A673 (cell line): Measurements from ENCODE around the gene TWF2. TPM values are rescaled to one million over a fixed set of nuclear protein-coding genes. Genes with fewer than 3 reads are reported as not detected.

Experiments
- BruUV-seq: library from RNA; stranded (reverse); fragments of 400-500 nt; replicated peaks from 2 replicates; lab custom pipeline; 2021; lab: Mats Ljungman, UMichigan
- CTCF ChIA-PET: fragments of 300-600 bp; sonication (Branson Sonifier 250); formaldehyde crosslinking; loops from one replicate; lab custom pipeline; 2022; ENCODE audit warnings: antibody characterized with exemption; lab: Charles Lee
- POLR2A ChIA-PET: fragments of 300-600 bp; sonication (Branson Sonifier 250); formaldehyde crosslinking; loops from one replicate; lab custom pipeline; 2022; ENCODE audit warnings: antibody characterized with exemption; ENCODE audit not compliant: low non-redundant PET; lab: Charles Lee
- DNase-seq: peaks from one replicate; pipeline ENCODE4 v3.0.0-alpha.2; 2015; ENCODE audit warnings: low spot score
- H3K27ac ChIP-seq: fragments of 200-600 bp; sonication (generic); 2 replicates; pipeline ENCODE4 v1.5.1; 2016; ENCODE audit warnings: mixed run types, low read depth, mild to moderate bottlenecking, mixed read lengths, antibody characterized with exemption, low read length; ENCODE audit not compliant: poor library complexity, severe bottlenecking
- H3K27me3 ChIP-seq: fragments of 200-600 bp; sonication (generic); replicated peaks from 2 replicates; pipeline ENCODE4 v1.6.1; 2017; ENCODE audit warnings: mixed run types, low read depth, mild to moderate bottlenecking, mixed read lengths, antibody characterized with exemption, low read length; ENCODE audit not compliant: insufficient read depth, poor library complexity
- H3K36me3 ChIP-seq: fragments of 200-600 bp; sonication (generic); 2 replicates; pipeline ENCODE4 v1.6.1; 2016; ENCODE audit warnings: mixed run types, mild to moderate bottlenecking, mixed read lengths, antibody characterized with exemption, low read length; ENCODE audit not compliant: insufficient read depth, poor library complexity, severe bottlenecking
- H3K4me1 ChIP-seq: fragments of 200-600 bp; sonication (generic); 2 replicates; pipeline ENCODE4 v1.6.1; 2017; ENCODE audit warnings: mixed run types, mild to moderate bottlenecking, mixed read lengths, antibody characterized with exemption, low read length; ENCODE audit not compliant: insufficient read depth, poor library complexity, severe bottlenecking
- H3K4me3 ChIP-seq: fragments of 200-600 bp; sonication (generic); 2 replicates; pipeline ENCODE4 v1.5.1; 2016; ENCODE audit warnings: low read depth, mixed run types, mild to moderate bottlenecking, mixed read lengths, low read length; ENCODE audit not compliant: poor library complexity, severe bottlenecking
- H3K9me3 ChIP-seq: fragments of 200-600 bp; sonication (generic); 2 replicates; pipeline ENCODE4 v1.6.1; 2016; ENCODE audit warnings: mixed run types, low read depth, mild to moderate bottlenecking, mixed read lengths, antibody characterized with exemption, low read length; ENCODE audit not compliant: poor library complexity, severe bottlenecking
- CTCF ChIP-seq: fragments of 300-800, 200-600 bp; sonication (generic); conservative IDR thresholded peaks from 2 replicates; pipeline ENCODE4 v1.5.1; 2017; ENCODE audit warnings: low read depth, mild to moderate bottlenecking, antibody characterized with exemption, low read length, moderate library complexity, mixed read lengths
- EZH2 ChIP-seq: fragments of 200-600 bp; sonication (generic); IDR thresholded peaks from 2 replicates; pipeline ENCODE4 v1.6.1; 2017; ENCODE audit warnings: borderline replicate concordance, low read depth, mild to moderate bottlenecking, mixed read lengths, antibody characterized with exemption, low read length; ENCODE audit not compliant: poor library complexity, severe bottlenecking
- intact Hi-C: fragments of 100-400 bp; cut with micrococcal nuclease; formaldehyde crosslinking; loops from one replicate; pipeline ENCODE4 v1.10.0; 2022; ENCODE audit not compliant: unreplicated experiment
- total RNA-seq: library from RNA; stranded (reverse); gene quantifications from 2 replicates; pipeline ENCODE4 v1.2.3, GENCODE V29; 2021

The TWF2 gene
- total RNA-seq, 1 experiment from 2014 or later, result 18.3 TPM

DNA sequence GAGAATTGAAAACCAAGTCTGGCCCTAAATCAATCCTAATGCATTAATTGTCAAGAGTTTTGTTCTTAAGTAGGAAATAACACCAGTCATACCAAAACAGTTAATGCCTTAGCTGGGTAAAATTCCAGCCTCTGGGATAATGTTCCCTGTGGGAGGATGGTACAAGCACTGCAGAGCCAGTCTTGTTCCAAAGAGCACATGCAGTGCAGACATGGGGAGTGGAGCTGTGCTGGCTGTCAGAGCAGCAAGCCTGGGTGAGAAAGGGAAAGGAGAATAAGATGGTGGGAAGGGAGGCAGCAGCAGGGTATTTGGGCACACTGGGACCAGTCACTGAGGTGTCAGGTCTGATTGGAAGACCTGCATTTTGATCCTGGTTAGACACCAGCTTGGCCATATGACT lies 28.9 kb downstream of the TWF2 start:
- H3K27me3 ChIP-seq, result no peaks in the 10 kb centered on the region
- no peaks in the 10 kb centered on the region for H3K4me1 ChIP-seq
- no peak for DNase-seq
- ChIA-PET POLR2A (interaction anchor here (0.6 kb wide), 1 partner anchor 8 kb away, joined by 3 read pairs; no protein-coding TSS in a partner anchor), CTCF (no interaction called here)
- TF ChIP-seq CTCF (no peak), EZH2 (no peak)
- no peak overlapping the region for H3K4me3 ChIP-seq
- no TSS peak for BruUV-seq
- no peaks in the 10 kb centered on the region for H3K9me3 ChIP-seq
- H3K27ac ChIP-seq, result no peak overlapping the region
- peaks cover 51% of the 10 kb centered on the region for H3K36me3 ChIP-seq
- intact Hi-C loops, result no loop called here

DNA sequence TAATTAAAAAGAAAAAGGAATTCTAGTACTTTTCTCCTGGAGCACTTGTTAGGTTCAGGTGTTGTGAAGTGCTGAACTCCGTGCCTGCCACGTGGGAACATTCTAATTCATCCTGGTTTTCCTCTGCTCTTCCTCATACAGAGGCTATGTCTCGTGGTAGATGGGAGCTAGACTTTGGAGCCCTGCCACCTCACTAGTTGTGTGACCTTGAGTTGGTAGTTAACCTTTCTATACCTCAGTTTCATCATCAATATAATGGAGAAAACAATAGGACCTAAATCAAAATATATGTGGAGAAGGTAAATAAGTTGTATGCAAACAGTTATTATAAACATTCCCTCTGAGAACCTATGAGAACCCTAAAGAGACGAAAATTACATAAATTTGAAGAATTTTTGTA lies 30.4 kb downstream of the TWF2 start:
- POLR2A ChIA-PET, result no interaction called here
- no peak for DNase-seq
- BruUV-seq, result no TSS peak
- Histone ChIP-seq H3K4me1 (no peaks in the 10 kb centered on the region), H3K9me3 (no peaks in the 10 kb centered on the region), H3K4me3 (no peak overlapping the region), H3K36me3 (peaks cover 57% of the 10 kb centered on the region), H3K27me3 (no peaks in the 10 kb centered on the region), H3K27ac (no peak overlapping the region)
- CTCF ChIA-PET, result no interaction called here
- no peak for TF ChIP-seq EZH2
- TF ChIP-seq CTCF, result no peak
- intact Hi-C loops, result no loop called here

DNA sequence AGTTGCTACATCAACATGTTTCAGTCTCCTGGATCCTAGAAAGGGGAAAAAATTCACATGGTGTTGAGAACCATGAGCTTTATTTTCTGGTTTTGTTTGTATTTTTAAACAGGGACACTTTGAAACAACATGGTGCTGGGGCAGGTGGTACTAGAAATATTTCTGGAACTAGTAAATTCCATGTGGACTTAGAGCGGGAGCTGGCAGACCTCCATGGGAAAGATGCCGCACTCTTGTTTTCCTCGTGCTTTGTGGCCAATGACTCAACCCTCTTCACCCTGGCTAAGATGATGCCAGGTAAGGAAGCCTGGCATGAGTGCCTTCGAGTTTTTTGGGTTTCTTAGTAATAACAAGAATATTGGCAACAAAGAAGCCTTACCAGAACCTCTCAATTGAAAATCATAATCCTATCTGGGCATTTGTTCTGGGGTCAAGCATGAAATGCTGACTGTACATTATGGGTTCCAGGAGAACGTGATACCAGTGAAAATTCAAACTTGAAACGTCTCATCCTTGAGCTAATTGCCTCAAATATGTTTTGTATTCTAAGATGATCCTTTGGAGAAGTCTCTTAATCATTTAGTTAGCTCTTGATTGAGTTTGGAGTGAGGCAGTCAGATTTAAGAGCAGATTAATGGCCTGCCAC lies 33.1 kb downstream of the TWF2 start:
- Histone ChIP-seq H3K9me3 (no peaks in the 10 kb centered on the region), H3K27ac (no peak overlapping the region), H3K36me3 (peaks cover 38% of the 10 kb centered on the region), H3K27me3 (no peaks in the 10 kb centered on the region), H3K4me1 (no peaks in the 10 kb centered on the region), H3K4me3 (no peak overlapping the region)
- ChIA-PET POLR2A (interaction anchor here (0.6 kb wide), 1 partner anchor 373 kb away, joined by 3 read pairs; no protein-coding TSS in a partner anchor), CTCF (interaction anchor here (0.6 kb wide), 1 partner anchor 232 kb away, joined by 3 read pairs; the partner anchor contains the start of gene ABHD14B)
- BruUV-seq, result no TSS peak
- no peak for DNase-seq
- TF ChIP-seq EZH2, result no peak
- TF ChIP-seq CTCF, result no peak
- intact Hi-C loops, result no loop called here
